HG02852 (cell line): Measurements from ENCODE around the gene MRPL47.
"Not testable (repeated sequence)": the region's sequence is repeated elsewhere in the genome, so short reads cannot be mapped to it uniquely, and the experiment has no call there.

Experiments used
- ATAC-seq: cut with Tn5 transposase; IDR thresholded peaks from one replicate; pipeline ENCODE4 v1.9.1; 2021; ENCODE audit warnings: mild to moderate bottlenecking, moderate library complexity; ENCODE audit not compliant: unreplicated experiment

The MRPL47 gene

GRCh38 chr3:179604321-179605078, at the start of gene MRPL47, which contains the start of gene NDUFB5:
MRPL47 (minus strand) TSS chr3:179604638; CDS start chr3:179604624, 14 bp downstream.
NDUFB5 (plus strand) TSS chr3:179604794; CDS start chr3:179604816, 22 bp downstream.
- ATAC-seq, result peak; percentile 94

- ATAC-seq, result peak; percentile 65
These were observed 48.8 kb upstream of the MRPL47 start for GRCh38 chr3:179653096-179653797.

GRCh38 chr3:179652447-179653095, 48.1 kb upstream of the MRPL47 start, which contains the start of gene USP13:
USP13 (plus strand) TSS chr3:179653040; CDS start chr3:179653226, 186 bp downstream.
- peak; percentile 64 for ATAC-seq

- ATAC-seq, result no peak
These were observed 47.4 kb upstream of the MRPL47 start for GRCh38 chr3:179651687-179652446.

- no peak for ATAC-seq
These were observed 41.7 kb upstream of the MRPL47 start for GRCh38 chr3:179646177-179646576.

GRCh38 chr3:179643837-179644236, 39.4 kb upstream of the MRPL47 start:
- ATAC-seq, result not testable (repeated sequence)

- ATAC-seq, result no peak
These were observed 38.4 kb upstream of the MRPL47 start for GRCh38 chr3:179642871-179643270.

GRCh38 chr3:179640469-179640868, 36.0 kb upstream of the MRPL47 start:
- no peak for ATAC-seq

- ATAC-seq, result no peak
These were observed 26.5 kb upstream of the MRPL47 start for GRCh38 chr3:179630753-179631451.

- no peak for ATAC-seq
These were observed 20.0 kb upstream of the MRPL47 start for GRCh38 chr3:179624451-179624850.

- no peak for ATAC-seq
These were observed 17.6 kb upstream of the MRPL47 start for GRCh38 chr3:179622023-179622422.

- ATAC-seq, result no peak
These were observed 11.2 kb upstream of the MRPL47 start for GRCh38 chr3:179615458-179616173.

GRCh38 chr3:179613807-179614206, 9.4 kb upstream of the MRPL47 start:
- ATAC-seq, result no peak

- no peak for ATAC-seq
These were observed 5.6 kb upstream of the MRPL47 start for GRCh38 chr3:179610066-179610465.

- ATAC-seq, result peak; percentile 60
These were observed 4.7 kb upstream of the MRPL47 start for GRCh38 chr3:179608931-179609720.

GRCh38 chr3:179606534-179607085, 2.2 kb upstream of the MRPL47 start:
- no peak for ATAC-seq

- ATAC-seq, result no peak
These were observed 607 bp downstream of the MRPL47 start for GRCh38 chr3:179603831-179604230.

- no peak for ATAC-seq
These were observed 1.1 kb downstream of the MRPL47 start for GRCh38 chr3:179603321-179603720.
